Midbrain (tissue), 1 donor: ENCODE results near the gene ADAMTSL4.
"Not testable (repeated sequence)": the region's sequence is repeated elsewhere in the genome, so short reads cannot be mapped to it uniquely, and the experiment has no call there.

ENCODE experiments used
- DNase-seq: peaks from one replicate; lab custom pipeline; 2025; lab: John Stamatoyannopoulos, UW

Gene ADAMTSL4

GRCh38 chr1:150555198-150555970 lies 6.2 kb downstream of the ADAMTSL4 start:
- no peak for DNase-seq

GRCh38 chr1:150555971-150556865 lies 7.0 kb downstream of the ADAMTSL4 start:
- no peak for DNase-seq

- no peak for DNase-seq
These were observed 7.9 kb downstream of the ADAMTSL4 start for GRCh38 chr1:150557065-150557600.

GRCh38 chr1:150557813-150558212 lies 8.6 kb downstream of the ADAMTSL4 start:
- no peak for DNase-seq

GRCh38 chr1:150558303-150558704 lies 9.1 kb downstream of the ADAMTSL4 start:
- no peak for DNase-seq

GRCh38 chr1:150558761-150559655 lies 9.8 kb downstream of the ADAMTSL4 start:
- DNase-seq: peak; percentile 28

GRCh38 chr1:150559656-150560010 lies 10.4 kb downstream of the ADAMTSL4 start:
- DNase-seq: no peak

GRCh38 chr1:150560011-150560438 lies 10.8 kb downstream of the ADAMTSL4 start:
- peak; percentile 58 for DNase-seq

- DNase-seq: peak; percentile 85
These were observed 11.5 kb downstream of the ADAMTSL4 start for GRCh38 chr1:150560576-150561253.

- peak; percentile 85 for DNase-seq
These were observed 12.2 kb downstream of the ADAMTSL4 start for GRCh38 chr1:150561254-150561973.

GRCh38 chr1:150561974-150562445 lies 12.8 kb downstream of the ADAMTSL4 start:
- peak; percentile 70 for DNase-seq

GRCh38 chr1:150562446-150563339 lies 13.5 kb downstream of the ADAMTSL4 start:
- no peak for DNase-seq

- DNase-seq: no peak
These were observed 14.3 kb downstream of the ADAMTSL4 start for GRCh38 chr1:150563340-150564038.

- no peak for DNase-seq
These were observed 15.1 kb downstream of the ADAMTSL4 start for GRCh38 chr1:150564051-150564991.

GRCh38 chr1:150565240-150565991 lies 16.2 kb downstream of the ADAMTSL4 start:
- DNase-seq: not testable (repeated sequence)

GRCh38 chr1:150566589-150567340 lies 17.6 kb downstream of the ADAMTSL4 start:
- DNase-seq: no peak
